Mesothelial cell of epicardium (in vitro differentiated cells): ENCODE measurements around the gene SMAD9. TPM values are rescaled to one million over a fixed set of nuclear protein-coding genes. Genes with fewer than 3 reads are reported as not detected.
"Not testable (repeated sequence)": the region's sequence is repeated elsewhere in the genome, so short reads cannot be mapped to it uniquely, and the experiment has no call there.

Source experiments
- DNase-seq, 2 experiments: peaks; one replicate each; pipeline ENCODE4 v3.0.0; 2021; ENCODE audit warnings: low spot score in 2 of 2; ENCODE audit not compliant: unreplicated experiment in 2 of 2
- H3K27ac Mint-ChIP-seq: 2 replicates; pipeline ENCODE4 v1.8.0; 2021; ENCODE audit warnings: mixed read lengths
- H3K27me3 Mint-ChIP-seq: 2 replicates; pipeline ENCODE4 v1.8.0; 2021; ENCODE audit warnings: low read depth, mixed read lengths
- H3K36me3 Mint-ChIP-seq: 2 replicates; pipeline ENCODE4 v1.8.0; 2021; ENCODE audit warnings: mixed read lengths
- H3K4me1 Mint-ChIP-seq: 2 replicates; pipeline ENCODE4 v1.8.0; 2021; ENCODE audit warnings: mixed read lengths
- H3K4me3 Mint-ChIP-seq: 2 replicates; pipeline ENCODE4 v1.8.0; 2021; ENCODE audit warnings: mild to moderate bottlenecking, moderate library complexity, mixed read lengths
- H3K9me3 Mint-ChIP-seq: 2 replicates; pipeline ENCODE4 v1.8.0; 2021; ENCODE audit warnings: mixed read lengths
- CTCF ChIP-seq: fragments of 200-600 bp; sonication (generic); IDR thresholded peaks from one replicate; pipeline ENCODE4 v1.5.0; 2021; ENCODE audit warnings: antibody characterized with exemption; ENCODE audit not compliant: unreplicated experiment
- total RNA-seq: library from RNA; stranded (reverse); gene quantifications from 3 replicates; pipeline ENCODE4 v1.2.1, GENCODE V29; 2021

SMAD9 gene
- total RNA-seq, 1 donor from 2014 or later = 30.9 TPM

- TF ChIP-seq CTCF = no peak
- peaks cover 5% of the 10 kb centered on the region for H3K4me1 Mint-ChIP-seq
- no peak for DNase-seq
- no peak overlapping the region for H3K27ac Mint-ChIP-seq
- no peaks in the 10 kb centered on the region for H3K9me3 Mint-ChIP-seq
- no peak overlapping the region for H3K4me3 Mint-ChIP-seq
- H3K27me3 Mint-ChIP-seq = no peaks in the 10 kb centered on the region
- peaks cover 14% of the 10 kb centered on the region for H3K36me3 Mint-ChIP-seq
Measured at GRCh38 chr13:36884235-36884634, 35.8 kb downstream of the SMAD9 start.

- Mint-ChIP-seq H3K4me1 (peaks cover 5% of the 10 kb centered on the region), H3K4me3 (no peak overlapping the region), H3K9me3 (no peaks in the 10 kb centered on the region), H3K36me3 (peaks cover 18% of the 10 kb centered on the region), H3K27me3 (no peaks in the 10 kb centered on the region), H3K27ac (no peak overlapping the region)
- no peak for TF ChIP-seq CTCF
- no peak for DNase-seq
Measured at GRCh38 chr13:36883824-36884223, 36.2 kb downstream of the SMAD9 start.

GRCh38 chr13:36883392-36883791 is 36.6 kb downstream of the SMAD9 start:
- not testable (repeated sequence) for H3K27me3 Mint-ChIP-seq, H3K27ac Mint-ChIP-seq, H3K4me3 Mint-ChIP-seq, H3K4me1 Mint-ChIP-seq, H3K9me3 Mint-ChIP-seq, DNase-seq
- peaks cover 22% of the 10 kb centered on the region for H3K36me3 Mint-ChIP-seq

- Mint-ChIP-seq H3K9me3 (no peaks in the 10 kb centered on the region), H3K36me3 (peaks cover 22% of the 10 kb centered on the region), H3K27ac (peak overlapping the region; percentile 1), H3K27me3 (no peaks in the 10 kb centered on the region), H3K4me3 (no peak overlapping the region), H3K4me1 (peaks cover 4% of the 10 kb centered on the region)
- DNase-seq = no peak
- no peak for TF ChIP-seq CTCF
Measured at GRCh38 chr13:36882829-36883390, 37.1 kb downstream of the SMAD9 start.

- no peak for TF ChIP-seq CTCF
- Mint-ChIP-seq H3K36me3 (peaks cover 21% of the 10 kb centered on the region), H3K27ac (no peak overlapping the region), H3K4me3 (no peak overlapping the region), H3K27me3 (no peaks in the 10 kb centered on the region), H3K9me3 (no peaks in the 10 kb centered on the region), H3K4me1 (peaks cover 4% of the 10 kb centered on the region)
- no peak for DNase-seq
Measured at GRCh38 chr13:36880961-36881360, 39.1 kb downstream of the SMAD9 start.

- no peak overlapping the region for H3K27ac Mint-ChIP-seq
- peaks cover 21% of the 10 kb centered on the region for H3K36me3 Mint-ChIP-seq
- H3K4me1 Mint-ChIP-seq = peaks cover 6% of the 10 kb centered on the region
- no peak for DNase-seq
- H3K9me3 Mint-ChIP-seq = no peaks in the 10 kb centered on the region
- no peak overlapping the region for H3K4me3 Mint-ChIP-seq
- no peaks in the 10 kb centered on the region for H3K27me3 Mint-ChIP-seq
- no peak for TF ChIP-seq CTCF
Measured at GRCh38 chr13:36879218-36879938, 40.7 kb downstream of the SMAD9 start.
